H9 (cell line): ENCODE results near the gene MYH9. TPM values are rescaled to one million over a fixed set of nuclear protein-coding genes. Genes with fewer than 3 reads are reported as not detected.

ENCODE experiments used
- DNase-seq: peaks from one replicate; pipeline ENCODE4 v3.0.0-alpha.2; 2017
- H2AFZ ChIP-seq: one replicate; pipeline ENCODE4 v1.6.1; 2013; ENCODE audit warnings: mild to moderate bottlenecking, low read length, control low read depth, moderate library complexity
- H2AK5ac ChIP-seq: 2 replicates; pipeline ENCODE4 v1.6.1; 2013; ENCODE audit warnings: low read length, control low read depth, mixed read lengths; ENCODE audit not compliant: insufficient read length
- H2BK120ac ChIP-seq: one replicate; pipeline ENCODE4 v1.6.1; 2013; ENCODE audit warnings: low read depth, mild to moderate bottlenecking, low read length, control low read depth, inconsistent platforms; ENCODE audit not compliant: poor library complexity, severe bottlenecking
- H2BK12ac ChIP-seq: 2 replicates; pipeline ENCODE4 v1.6.1; 2013; ENCODE audit warnings: low read length, control low read depth, mixed read lengths, low read depth; ENCODE audit not compliant: insufficient read length
- H2BK15ac ChIP-seq: 2 replicates; pipeline ENCODE4 v1.6.1; 2013; ENCODE audit warnings: low read depth, low read length, control low read depth
- H2BK20ac ChIP-seq: one replicate; pipeline ENCODE4 v1.6.1; 2013; ENCODE audit warnings: low read depth, mild to moderate bottlenecking, low read length, control low read depth, inconsistent platforms; ENCODE audit not compliant: poor library complexity, severe bottlenecking
- H2BK5ac ChIP-seq: 2 replicates; pipeline ENCODE4 v1.6.1; 2013; ENCODE audit warnings: low read length, control low read depth, mixed read lengths; ENCODE audit not compliant: insufficient read length
- H3K14ac ChIP-seq: 2 replicates; pipeline ENCODE4 v1.6.1; 2013; ENCODE audit warnings: low read length, control low read depth; ENCODE audit not compliant: insufficient read depth
- H3K18ac ChIP-seq: 2 replicates; pipeline ENCODE4 v1.6.1; 2013; ENCODE audit warnings: low read depth, mild to moderate bottlenecking, mixed read lengths, low read length, control low read depth; ENCODE audit not compliant: insufficient read length
- H3K23ac ChIP-seq: 2 replicates; pipeline ENCODE4 v1.6.1; 2013; ENCODE audit warnings: low read length, control low read depth, mixed read lengths, low read depth; ENCODE audit not compliant: insufficient read length
- H3K23me2 ChIP-seq: 2 replicates; pipeline ENCODE4 v1.6.1; 2013; ENCODE audit warnings: low read depth, mild to moderate bottlenecking, mixed read lengths, low read length, control low read depth; ENCODE audit not compliant: insufficient read length, poor library complexity, severe bottlenecking
- H3K27ac ChIP-seq: 2 replicates; pipeline ENCODE4 v1.5.1; 2013; ENCODE audit warnings: low read length, control low read depth, mixed read lengths, low read depth; ENCODE audit not compliant: insufficient read length
- H3K27me3 ChIP-seq: 2 replicates; pipeline ENCODE4 v1.6.1; 2013; ENCODE audit warnings: low read length, control low read depth, inconsistent platforms; ENCODE audit not compliant: insufficient read depth
- H3K4ac ChIP-seq: 2 replicates; pipeline ENCODE4 v1.6.1; 2013; ENCODE audit warnings: low read depth, mild to moderate bottlenecking, control low read depth, inconsistent platforms, low read length, moderate library complexity
- H3K4me1 ChIP-seq: 2 replicates; pipeline ENCODE4 v1.6.1; 2013; ENCODE audit warnings: low read length, control low read depth, inconsistent platforms; ENCODE audit not compliant: insufficient read depth
- H3K4me2 ChIP-seq: 2 replicates; pipeline ENCODE4 v1.6.1; 2013; ENCODE audit warnings: low read length, control low read depth, mixed read lengths; ENCODE audit not compliant: insufficient read length, insufficient read depth
- H3K56ac ChIP-seq: 2 replicates; pipeline ENCODE4 v1.6.1; 2013; ENCODE audit warnings: low read depth, mild to moderate bottlenecking, mixed read lengths, low read length, control low read depth; ENCODE audit not compliant: insufficient read length
- H3K79me1 ChIP-seq: 2 replicates; pipeline ENCODE4 v1.6.1; 2013; ENCODE audit warnings: low read depth, mild to moderate bottlenecking, moderate library complexity, low read length, control low read depth, inconsistent platforms; ENCODE audit not compliant: insufficient read depth, poor library complexity, severe bottlenecking
- H3K79me2 ChIP-seq: 2 replicates; pipeline ENCODE4 v1.6.1; 2013; ENCODE audit warnings: low read length, control low read depth, inconsistent platforms; ENCODE audit not compliant: insufficient read depth
- H3K9ac ChIP-seq: 2 replicates; pipeline ENCODE4 v1.6.1; 2013; ENCODE audit warnings: low read length, control low read depth, mixed read lengths; ENCODE audit not compliant: insufficient read length; ENCODE audit errors: extremely low read depth
- H3K9me3 ChIP-seq: one replicate; pipeline ENCODE4 v1.6.1; 2013; ENCODE audit warnings: low read depth, low read length, inconsistent platforms; ENCODE audit not compliant: control insufficient read depth
- H3T11ph ChIP-seq: one replicate; pipeline ENCODE4 v1.6.1; 2013; ENCODE audit warnings: mild to moderate bottlenecking, low read length, control low read depth, inconsistent platforms
- H4K20me1 ChIP-seq: one replicate; pipeline ENCODE4 v1.6.1; 2013; ENCODE audit not compliant: control insufficient read depth, insufficient read length, insufficient read depth
- H4K5ac ChIP-seq: 2 replicates; pipeline ENCODE4 v1.6.1; 2013; ENCODE audit warnings: low read depth, mild to moderate bottlenecking, mixed read lengths, low read length, control low read depth; ENCODE audit not compliant: insufficient read length
- H4K8ac ChIP-seq: replicated peaks from 2 replicates; pipeline ENCODE4 v1.6.1; 2013; ENCODE audit warnings: low read length, control low read depth, mixed read lengths, low read depth; ENCODE audit not compliant: insufficient read length
- H4K91ac ChIP-seq: 2 replicates; pipeline ENCODE4 v1.6.1; 2013; ENCODE audit warnings: low read depth, mild to moderate bottlenecking, moderate library complexity, mixed read lengths, low read length, control low read depth; ENCODE audit not compliant: insufficient read length
- H3K27ac Mint-ChIP-seq, 3 experiments: 2 replicates in 2 of 3; 3 replicates in 1 of 3; pipeline ENCODE4 v1.8.0; 2020 to 2021; ENCODE audit warnings: mixed read lengths in 3 of 3, mild to moderate bottlenecking in 1 of 3, moderate library complexity in 1 of 3
- H3K27me3 Mint-ChIP-seq: 2 replicates; pipeline ENCODE4 v1.8.0; 2021; ENCODE audit warnings: low read depth, mild to moderate bottlenecking, moderate library complexity, mixed read lengths
- H3K36me3 Mint-ChIP-seq, 3 experiments: 2 replicates in 2 of 3; 3 replicates in 1 of 3; pipeline ENCODE4 v1.8.0; 2020 to 2021; ENCODE audit warnings: low read depth in 3 of 3, mixed read lengths in 3 of 3; ENCODE audit not compliant: insufficient read depth in 1 of 3
- H3K4me1 Mint-ChIP-seq, 2 experiments: 2 replicates each; pipeline ENCODE4 v1.8.0; 2020; ENCODE audit warnings: mixed read lengths in 2 of 2
- H3K4me3 Mint-ChIP-seq, 2 experiments: 2 replicates in 1 of 2; 3 replicates in 1 of 2; pipeline ENCODE4 v1.8.0; 2020 to 2021; ENCODE audit warnings: mild to moderate bottlenecking in 2 of 2, mixed read lengths in 2 of 2, moderate library complexity in 1 of 2
- H3K9me3 Mint-ChIP-seq, 2 experiments: 2 replicates in 1 of 2; 3 replicates in 1 of 2; pipeline ENCODE4 v1.8.0; 2020; ENCODE audit warnings: mild to moderate bottlenecking in 2 of 2, mixed read lengths in 2 of 2, moderate library complexity in 1 of 2
- WGBS: extraction: QIAGEN DNeasy Blood & Tissue Kit; methylation state at CpG from one replicate; pipeline ENCODE4 v1.1.7; 2013; ENCODE audit warnings: missing lambda C conversion rate, low lambda C conversion rate, mixed read lengths; ENCODE audit not compliant: insufficient read length; ENCODE audit errors: extremely low coverage; 5-methylcytosine and 5-hydroxymethylcytosine counted together
- total RNA-seq: library from RNA; stranded (reverse); gene quantifications from 2 replicates; pipeline ENCODE4 v1.2.1, GENCODE V29; 2021
- TF ChIP-seq, protein P1 (sequence below): fragments of 200-600 bp; sonication (generic); conservative IDR thresholded peaks from 3 replicates; pipeline ENCODE4 v1.8.0; 2021; ENCODE audit warnings: antibody characterized with exemption, mild to moderate bottlenecking

Gene MYH9
- total RNA-seq, 1 experiment from 2014 or later = 266 TPM

DNA sequence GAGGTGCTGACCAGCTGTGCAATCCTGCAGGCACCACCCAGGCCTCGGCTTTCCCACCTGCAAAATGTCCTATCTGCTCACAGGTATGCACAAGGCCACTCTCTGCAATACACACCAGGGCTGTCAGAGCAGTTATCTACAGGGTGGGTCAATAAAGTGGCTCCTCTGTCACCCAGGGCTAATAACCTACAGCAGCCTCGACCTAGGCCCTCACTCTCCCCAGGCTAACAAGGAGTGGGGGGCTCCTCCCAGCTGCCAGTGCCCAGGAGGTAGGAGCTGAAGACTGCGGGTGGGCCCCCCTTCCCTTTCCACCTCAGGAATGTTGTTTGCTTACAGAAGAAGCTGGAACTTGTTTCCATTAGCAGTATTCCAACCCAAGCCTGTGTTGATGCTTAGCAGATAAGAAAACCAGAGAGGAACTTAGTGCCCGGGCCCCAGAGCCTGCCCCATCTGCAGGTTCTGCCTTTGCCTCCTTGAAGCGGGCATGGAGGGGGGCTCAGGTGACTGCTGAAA, 26.8 kb downstream of the MYH9 start:
- TF ChIP-seq, protein P1, sequence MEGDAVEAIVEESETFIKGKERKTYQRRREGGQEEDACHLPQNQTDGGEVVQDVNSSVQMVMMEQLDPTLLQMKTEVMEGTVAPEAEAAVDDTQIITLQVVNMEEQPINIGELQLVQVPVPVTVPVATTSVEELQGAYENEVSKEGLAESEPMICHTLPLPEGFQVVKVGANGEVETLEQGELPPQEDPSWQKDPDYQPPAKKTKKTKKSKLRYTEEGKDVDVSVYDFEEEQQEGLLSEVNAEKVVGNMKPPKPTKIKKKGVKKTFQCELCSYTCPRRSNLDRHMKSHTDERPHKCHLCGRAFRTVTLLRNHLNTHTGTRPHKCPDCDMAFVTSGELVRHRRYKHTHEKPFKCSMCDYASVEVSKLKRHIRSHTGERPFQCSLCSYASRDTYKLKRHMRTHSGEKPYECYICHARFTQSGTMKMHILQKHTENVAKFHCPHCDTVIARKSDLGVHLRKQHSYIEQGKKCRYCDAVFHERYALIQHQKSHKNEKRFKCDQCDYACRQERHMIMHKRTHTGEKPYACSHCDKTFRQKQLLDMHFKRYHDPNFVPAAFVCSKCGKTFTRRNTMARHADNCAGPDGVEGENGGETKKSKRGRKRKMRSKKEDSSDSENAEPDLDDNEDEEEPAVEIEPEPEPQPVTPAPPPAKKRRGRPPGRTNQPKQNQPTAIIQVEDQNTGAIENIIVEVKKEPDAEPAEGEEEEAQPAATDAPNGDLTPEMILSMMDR = no peak
- no CpG with 5 or more reads among the region's 5 CpGs for WGBS
- H3K4me2 ChIP-seq = peak overlapping the region; percentile 11
- H2AK5ac ChIP-seq = no peak overlapping the region
- Mint-ChIP-seq H3K36me3 (peaks cover 2 to 8% (median 7%) of the 10 kb centered on the region in 3 experiments; a peak in 4 of 7 replicates), H3K4me3 (no peak overlapping the region), H3K4me1 (peaks cover 80 to 86% of the 10 kb centered on the region in 2 experiments), H3K27ac (peak overlapping the region; percentile 74 to 96 (median 95)), H3K27me3 (no peaks in the 10 kb centered on the region; the same call in 1 of the 2 replicates), H3K9me3 (no peaks in the 10 kb centered on the region)
- H3K4ac ChIP-seq = no peak overlapping the region
- H4K8ac ChIP-seq = no peak overlapping the region
- peak overlapping the region; percentile 76 for H3K18ac ChIP-seq
- no peak overlapping the region for H2BK20ac ChIP-seq
- no peak overlapping the region for H3K9ac ChIP-seq
- H2BK12ac ChIP-seq = peak overlapping the region; percentile 69
- peaks cover 71% of the 10 kb centered on the region; the same call in 1 of the 2 replicates for H3K79me2 ChIP-seq
- peaks cover 5% of the 10 kb centered on the region for H3K79me1 ChIP-seq
- H4K20me1 ChIP-seq = peaks cover 2% of the 10 kb centered on the region
- H3K23ac ChIP-seq = no peak overlapping the region
- H3T11ph ChIP-seq = no peak overlapping the region
- H3K27ac ChIP-seq = peak overlapping the region; percentile 81
- H2BK15ac ChIP-seq = peak overlapping the region; percentile 57; the same call in 1 of the 2 replicates
- no peak for DNase-seq
- H2AFZ ChIP-seq = no peak overlapping the region
- no peaks in the 10 kb centered on the region for H3K27me3 ChIP-seq
- H4K91ac ChIP-seq = no peak overlapping the region
- peak overlapping the region; percentile 75; the same call in 1 of the 2 replicates for H3K14ac ChIP-seq
- no peak overlapping the region for H2BK120ac ChIP-seq
- no peaks in the 10 kb centered on the region for H3K9me3 ChIP-seq
- no peak overlapping the region for H3K56ac ChIP-seq
- peaks cover 36% of the 10 kb centered on the region for H3K4me1 ChIP-seq
- no peaks in the 10 kb centered on the region for H3K23me2 ChIP-seq
- H2BK5ac ChIP-seq = peak overlapping the region; percentile 60
- no peak overlapping the region for H4K5ac ChIP-seq
